HG02884 (cell line): ENCODE data around the gene LGALS7.
"Not testable (repeated sequence)": the region's sequence is repeated elsewhere in the genome, so short reads cannot be mapped to it uniquely, and the experiment has no call there.

Source experiments
- ATAC-seq: cut with Tn5 transposase; IDR thresholded peaks from one replicate; pipeline ENCODE4 v1.9.1; 2021; ENCODE audit warnings: mild to moderate bottlenecking, moderate library complexity; ENCODE audit not compliant: unreplicated experiment

LGALS7 gene

DNA sequence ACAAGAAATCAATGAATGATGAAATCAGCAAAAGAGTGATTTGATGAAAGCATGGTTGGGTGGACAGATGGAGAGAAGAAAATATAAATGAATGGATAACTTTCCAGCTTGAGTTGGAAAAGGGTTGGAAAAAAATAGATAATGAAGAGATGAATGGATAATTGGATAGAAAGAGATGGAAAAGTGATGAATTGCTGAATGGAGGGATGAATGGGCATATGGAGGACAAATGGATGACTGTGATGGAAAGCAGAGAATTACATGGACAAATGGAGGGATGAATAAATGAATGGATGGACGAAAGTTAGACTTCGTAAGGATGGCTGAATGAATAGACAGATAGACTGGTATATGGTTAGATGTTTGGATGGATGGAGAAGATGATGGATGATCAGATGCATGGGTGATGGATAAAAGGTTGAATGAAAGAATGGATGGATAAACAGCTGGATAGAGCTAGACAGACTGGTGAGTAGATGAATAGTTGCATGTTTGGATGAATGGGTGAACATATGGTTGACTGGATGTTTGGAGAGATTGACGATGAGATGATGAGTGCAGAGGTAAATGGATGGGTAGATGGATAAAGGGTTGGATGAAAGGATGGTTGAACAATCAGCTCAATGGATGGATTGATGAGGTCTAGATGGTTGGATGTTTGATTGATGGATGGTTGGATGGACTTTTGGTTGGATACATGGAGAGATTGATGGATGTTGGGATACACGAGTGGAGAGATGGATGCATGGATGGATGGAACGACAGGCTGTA lies 27.4 kb upstream of the LGALS7 start:
- no peak for ATAC-seq

DNA sequence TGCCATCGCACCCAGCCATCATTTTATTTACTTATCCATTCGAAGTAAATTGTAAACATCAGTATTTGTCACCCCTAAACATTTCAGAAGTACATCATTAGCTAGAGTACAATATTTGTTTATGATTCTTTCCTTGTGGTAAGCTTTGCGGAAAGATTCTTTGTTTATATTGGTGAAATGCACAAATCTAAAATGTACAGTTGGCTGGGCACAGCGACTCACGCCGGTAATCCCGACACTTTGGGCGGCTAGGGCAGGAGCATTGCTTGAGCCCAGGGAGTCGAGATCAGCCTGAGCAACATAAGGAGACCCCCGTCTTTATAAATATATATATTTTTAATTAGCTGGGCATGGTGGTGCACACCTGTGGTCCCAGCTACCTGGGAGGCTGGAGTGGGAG lies 25.8 kb upstream of the LGALS7 start:
- ATAC-seq, result no peak

DNA sequence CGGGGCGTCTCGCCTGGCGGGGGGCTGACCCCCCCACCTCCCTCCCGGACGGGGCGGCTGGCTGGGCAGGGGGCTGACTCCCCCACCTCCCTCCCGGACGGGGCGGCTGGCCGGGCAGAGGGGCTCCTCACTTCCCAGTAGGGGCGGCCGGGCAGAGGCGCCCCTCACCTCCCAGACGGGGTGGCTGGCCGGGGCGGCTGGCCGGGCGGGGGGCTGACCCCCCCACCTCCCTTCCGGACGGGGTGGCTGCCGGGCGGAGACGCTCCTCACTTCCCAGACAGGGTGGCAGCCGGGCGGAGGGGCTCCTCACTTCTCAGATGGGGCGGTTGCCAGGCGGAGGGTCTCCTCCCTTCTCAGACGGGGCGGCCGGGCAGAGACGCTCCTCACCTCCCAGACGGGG lies 24.5 kb upstream of the LGALS7 start:
- ATAC-seq, result not testable (repeated sequence)

DNA sequence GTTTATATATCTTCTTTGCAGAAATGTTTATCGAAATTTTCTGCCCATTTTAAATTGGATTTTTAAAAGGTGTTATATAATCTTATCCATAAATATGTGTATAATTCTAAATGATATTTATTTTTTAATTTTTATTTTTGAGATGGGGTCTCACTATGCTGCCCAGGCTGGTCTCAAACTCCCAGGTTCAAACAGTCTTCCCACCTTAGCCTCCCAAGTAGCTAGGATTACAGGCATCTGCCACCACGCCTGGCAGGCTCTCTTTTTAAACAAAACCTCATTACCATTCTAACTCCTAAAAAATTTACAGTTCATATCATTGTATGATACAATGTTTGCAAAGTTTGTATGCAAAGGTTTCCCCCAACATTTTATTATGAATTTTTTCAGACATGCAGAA lies 22.8 kb upstream of the LGALS7 start:
- no peak for ATAC-seq

GRCh38 chr19:38795549-38795948 lies 22.2 kb upstream of the LGALS7 start:
- ATAC-seq, result no peak

- ATAC-seq, result no peak
Measured at GRCh38 chr19:38793671-38794070, 20.4 kb upstream of the LGALS7 start.

DNA sequence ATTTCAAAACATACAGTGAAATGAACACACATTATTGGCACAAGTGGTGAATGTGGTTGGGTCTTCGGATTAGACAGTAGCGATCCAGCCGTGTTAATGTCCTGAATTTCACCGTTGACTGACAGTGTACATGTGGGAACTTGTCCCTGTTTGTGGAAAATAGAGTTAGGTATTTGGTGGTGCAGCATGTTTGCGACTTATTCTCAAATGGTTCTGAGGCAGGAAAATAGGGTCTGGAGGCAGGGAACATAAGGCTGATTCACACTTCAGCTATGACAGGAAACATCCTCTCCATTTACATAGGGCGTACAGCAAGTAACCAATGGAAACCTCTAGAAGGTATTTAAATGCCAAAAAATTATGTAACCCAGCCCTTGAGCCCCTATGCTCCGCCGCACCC lies 19.9 kb upstream of the LGALS7 start:
- ATAC-seq, result no peak

DNA sequence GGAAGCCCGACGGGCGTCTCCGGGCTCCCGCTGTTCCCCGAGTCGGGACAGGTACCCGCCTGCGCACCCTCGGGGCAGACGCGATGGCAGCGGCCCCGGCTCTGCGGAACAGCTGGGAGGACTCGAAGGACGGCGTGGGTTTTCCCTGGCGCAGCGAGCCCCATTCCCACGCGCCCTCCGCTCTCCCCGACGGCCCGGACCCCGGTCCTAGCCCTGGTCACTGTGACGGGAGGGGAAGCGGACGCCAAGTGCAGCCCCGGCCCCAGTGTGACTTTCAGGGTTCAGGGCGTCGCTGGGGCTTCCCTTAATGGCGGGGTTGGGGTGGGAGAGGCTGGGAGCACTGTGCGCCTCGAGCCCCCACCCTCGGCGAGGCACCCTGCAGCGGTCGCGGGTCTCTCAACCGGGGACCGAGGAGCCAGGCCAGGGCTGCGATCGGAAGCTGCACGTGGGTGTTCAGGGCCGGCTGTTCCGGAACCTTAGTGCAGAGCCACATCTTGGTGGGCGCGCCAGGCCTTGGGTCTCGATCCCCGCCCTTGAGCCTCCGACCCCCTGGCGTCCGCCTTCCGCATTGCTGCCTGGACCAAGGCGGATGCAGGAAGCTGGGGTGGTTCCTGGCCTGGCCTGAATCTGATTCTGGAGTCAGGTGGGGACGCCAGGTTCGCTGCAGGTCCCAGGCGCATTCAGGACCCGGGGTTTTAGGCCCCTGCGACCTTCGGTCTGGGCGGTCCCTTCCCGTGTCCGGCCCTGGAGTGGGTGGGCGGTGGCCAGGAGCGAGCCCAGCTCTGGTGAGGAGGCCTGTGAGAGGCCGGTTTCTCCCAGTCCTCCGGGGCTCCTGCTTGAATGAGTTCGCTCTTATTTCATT lies 19.2 kb upstream of the LGALS7 start:
- ATAC-seq, result no peak

DNA sequence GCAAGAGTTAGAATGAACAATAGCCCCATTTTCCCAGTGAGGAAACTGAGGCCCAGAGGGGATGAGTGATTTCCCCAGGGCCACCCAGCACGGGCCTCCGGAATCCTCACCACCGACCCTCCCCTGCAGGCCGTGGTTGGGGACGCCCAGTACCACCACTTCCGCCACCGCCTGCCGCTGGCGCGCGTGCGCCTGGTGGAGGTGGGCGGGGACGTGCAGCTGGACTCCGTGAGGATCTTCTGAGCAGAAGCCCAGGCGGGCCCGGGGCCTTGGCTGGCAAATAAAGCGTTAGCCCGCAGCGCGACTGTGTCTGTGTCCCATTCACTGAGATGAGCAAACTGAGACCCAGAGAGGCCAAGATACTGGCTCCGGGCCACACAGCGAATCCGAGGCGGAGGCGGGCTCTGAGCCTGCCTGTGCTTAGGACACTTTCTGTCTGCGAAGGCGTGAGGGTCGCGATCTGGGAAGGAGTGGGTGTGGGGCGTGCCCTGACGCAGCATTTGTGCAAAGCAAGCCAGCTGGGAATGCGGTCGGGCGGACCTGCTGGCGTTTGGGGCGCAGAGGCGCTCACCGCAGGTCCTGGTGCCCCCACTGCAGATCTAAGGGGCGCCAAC lies 18.2 kb upstream of the LGALS7 start:
- peak; percentile 48 for ATAC-seq

GRCh38 chr19:38790507-38791403 lies 17.4 kb upstream of the LGALS7 start:
- ATAC-seq, result not testable (repeated sequence)

- no peak for ATAC-seq
Measured at GRCh38 chr19:38788478-38789243, 15.3 kb upstream of the LGALS7 start, which contains the start of gene LGALS7B. Gene LGALS7B (plus strand): TSS chr19:38789200. CDS start chr19:38789227, 27 bp downstream.

- ATAC-seq, result no peak
Measured at GRCh38 chr19:38786572-38787265, 13.4 kb upstream of the LGALS7 start.

DNA sequence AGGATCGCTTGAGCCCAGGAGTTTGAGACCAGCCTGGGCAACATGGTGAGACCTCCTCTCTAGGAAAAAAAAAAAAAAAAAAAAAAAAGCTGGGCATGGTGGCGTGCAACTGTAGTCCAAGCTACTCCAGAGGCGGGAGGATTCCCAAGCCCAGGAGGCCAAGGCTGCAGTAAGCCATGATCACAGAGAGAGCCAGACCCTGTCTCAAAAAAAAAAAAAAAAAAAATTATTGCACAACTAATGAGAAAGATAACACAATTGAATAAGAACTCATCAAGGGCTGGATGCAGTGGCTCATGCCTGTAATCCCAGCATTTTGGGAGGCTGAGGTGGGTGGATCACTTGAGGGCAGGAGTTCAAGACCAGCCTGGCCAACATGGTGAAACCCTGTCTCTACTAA lies 12.7 kb upstream of the LGALS7 start:
- not testable (repeated sequence) for ATAC-seq

GRCh38 chr19:38785187-38785699 lies 11.9 kb upstream of the LGALS7 start:
- ATAC-seq, result no peak

- ATAC-seq, result no peak
Measured at GRCh38 chr19:38784224-38784623, 10.9 kb upstream of the LGALS7 start.

GRCh38 chr19:38782212-38782611 lies 8.9 kb upstream of the LGALS7 start:
- not testable (repeated sequence) for ATAC-seq

DNA sequence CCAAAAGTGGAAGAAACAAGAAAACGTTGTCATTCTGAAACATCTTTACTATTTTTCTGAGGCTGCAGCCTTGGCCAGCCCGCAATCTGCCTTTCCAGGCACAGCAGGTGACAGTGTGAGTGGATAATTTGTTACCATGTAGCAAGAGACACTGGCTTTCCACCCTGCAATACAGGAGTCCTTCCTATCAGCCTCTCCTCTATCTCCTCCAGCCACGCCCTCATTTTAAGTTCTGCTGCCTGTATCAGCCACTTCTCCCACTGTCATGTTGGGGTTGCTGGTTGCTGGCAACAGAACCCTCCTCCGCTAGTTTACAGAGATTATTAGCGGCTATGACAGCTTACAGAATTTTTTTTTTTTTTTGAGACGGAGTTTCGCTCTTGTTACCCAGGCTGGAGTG lies 7.7 kb upstream of the LGALS7 start:
- no peak for ATAC-seq

- ATAC-seq, result no peak
Measured at GRCh38 chr19:38780443-38780842, 7.1 kb upstream of the LGALS7 start.

DNA sequence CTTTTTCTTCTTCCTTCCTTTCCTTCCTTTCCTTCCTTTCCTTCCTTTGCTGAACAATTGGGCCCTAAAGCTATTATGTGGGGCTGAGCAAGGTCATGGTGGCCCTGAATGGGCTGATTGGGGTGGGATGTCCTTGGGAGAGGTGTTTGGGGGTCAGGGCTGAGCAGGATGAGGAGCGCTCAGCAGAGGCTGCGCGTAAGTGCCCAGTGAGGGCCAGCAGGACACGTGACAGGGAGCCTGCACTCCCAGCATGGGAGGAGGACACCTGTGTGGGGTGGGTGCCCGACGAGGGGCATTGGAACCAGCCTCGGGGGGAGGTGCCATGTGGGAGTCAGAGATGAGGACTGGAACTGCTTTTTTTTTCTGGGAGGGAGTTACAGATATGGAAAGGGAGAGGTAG lies 5.4 kb upstream of the LGALS7 start:
- no peak for ATAC-seq
